ENCODE results near the gene CHN2.

GRCh38 chr7:29185613-29186012 lies 9.0 kb upstream of the CHN2 start:
- TF ChIP-seq CTCF (IDR thresholded peaks at IDR 0.05) (no peak), GABPA (IDR thresholded peaks at IDR 0.05; ENCODE audit: low read depth) (no peak), MXI1 (IDR thresholded peaks at IDR 0.05; ENCODE audit: low read depth, low read length) (no peak), FOXJ3 (CRISPR knock-in tag; IDR thresholded peaks at IDR 0.05) (no peak), TEAD4 (IDR thresholded peaks at IDR 0.05; ENCODE audit: borderline replicate concordance, insufficient read depth) (no peak), PBX3 (IDR thresholded peaks at IDR 0.05) (no peak), YY1 (IDR thresholded peaks at IDR 0.05; ENCODE audit: low read depth) (no peak), EZH2phosphoT487 (IDR thresholded peaks at IDR 0.05; ENCODE audit: borderline replicate concordance, low read depth) (no peak), POLR2AphosphoS5 (IDR thresholded peaks at IDR 0.05; ENCODE audit: low read depth, low read length) (no peak), NFIC (IDR thresholded peaks at IDR 0.05; ENCODE audit: borderline replicate concordance) (no peak), EP300 (IDR thresholded peaks at IDR 0.05; ENCODE audit: borderline replicate concordance in 1 of 2, low read depth in 1 of 2, low read length in 1 of 2) (no peak)
